Activated gamma-delta T cell (primary cell): ENCODE data around the gene SLC36A1.
"Not testable (repeated sequence)": the region's sequence is repeated elsewhere in the genome, so short reads cannot be mapped to it uniquely, and the experiment has no call there.

Experiments used
- DNase-seq: peaks from one replicate; lab custom pipeline; 2025; lab: John Stamatoyannopoulos, UW
- total RNA-seq, 2 donors: gene quantifications; one replicate each; lab custom pipeline; 2026; lab: John Stamatoyannopoulos, UW

Gene SLC36A1
- total RNA-seq: 14.9 to 16.0 reads per million in 2 donors

DNA sequence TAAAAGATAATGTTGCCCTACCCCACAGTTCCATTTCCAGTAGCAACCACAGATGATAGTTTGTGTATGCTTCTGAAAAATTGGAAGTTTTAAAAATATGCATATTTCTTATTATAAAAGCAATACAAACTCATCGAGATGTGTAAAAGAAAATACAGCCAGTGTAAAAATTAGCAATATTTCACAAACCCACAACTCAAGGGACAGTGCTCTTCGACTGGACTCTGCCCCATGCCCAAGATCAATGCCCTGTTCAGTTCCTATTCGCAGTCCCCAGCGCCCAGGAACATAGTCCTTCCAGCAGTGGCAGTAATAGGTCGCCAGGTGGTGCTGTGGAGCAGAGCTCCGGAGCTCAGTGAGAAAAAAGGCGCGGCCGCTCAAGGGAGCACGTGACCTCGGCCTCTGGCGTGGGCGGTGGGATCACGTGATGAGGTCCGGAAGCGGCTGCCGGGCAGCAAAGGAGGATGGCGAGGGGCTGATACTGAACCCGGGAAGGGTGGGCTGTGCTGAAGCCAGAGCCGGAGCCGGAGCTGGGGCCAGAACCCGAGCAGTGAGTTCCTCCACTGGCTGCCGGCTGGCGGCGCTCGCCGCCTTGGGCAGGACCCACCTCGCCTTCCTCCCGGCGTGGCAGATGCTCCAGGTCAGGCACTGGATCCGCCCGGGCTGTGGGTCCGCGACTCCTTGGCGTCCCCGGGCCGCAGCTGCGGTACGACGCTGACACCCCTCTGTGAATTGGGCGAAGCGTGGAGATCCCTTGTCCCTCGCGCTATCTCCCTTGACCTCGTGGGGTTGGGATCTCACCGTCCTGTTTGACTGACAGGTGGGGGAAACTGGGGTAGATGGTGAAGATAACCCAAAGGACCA, at the start of gene SLC36A1:
Gene SLC36A1, plus strand, starts transcription at position 430 of the 864 bp plus-strand sequence. CDS start 11,190 bp downstream, outside the sequence.
- DNase-seq: peak; percentile 67

DNA sequence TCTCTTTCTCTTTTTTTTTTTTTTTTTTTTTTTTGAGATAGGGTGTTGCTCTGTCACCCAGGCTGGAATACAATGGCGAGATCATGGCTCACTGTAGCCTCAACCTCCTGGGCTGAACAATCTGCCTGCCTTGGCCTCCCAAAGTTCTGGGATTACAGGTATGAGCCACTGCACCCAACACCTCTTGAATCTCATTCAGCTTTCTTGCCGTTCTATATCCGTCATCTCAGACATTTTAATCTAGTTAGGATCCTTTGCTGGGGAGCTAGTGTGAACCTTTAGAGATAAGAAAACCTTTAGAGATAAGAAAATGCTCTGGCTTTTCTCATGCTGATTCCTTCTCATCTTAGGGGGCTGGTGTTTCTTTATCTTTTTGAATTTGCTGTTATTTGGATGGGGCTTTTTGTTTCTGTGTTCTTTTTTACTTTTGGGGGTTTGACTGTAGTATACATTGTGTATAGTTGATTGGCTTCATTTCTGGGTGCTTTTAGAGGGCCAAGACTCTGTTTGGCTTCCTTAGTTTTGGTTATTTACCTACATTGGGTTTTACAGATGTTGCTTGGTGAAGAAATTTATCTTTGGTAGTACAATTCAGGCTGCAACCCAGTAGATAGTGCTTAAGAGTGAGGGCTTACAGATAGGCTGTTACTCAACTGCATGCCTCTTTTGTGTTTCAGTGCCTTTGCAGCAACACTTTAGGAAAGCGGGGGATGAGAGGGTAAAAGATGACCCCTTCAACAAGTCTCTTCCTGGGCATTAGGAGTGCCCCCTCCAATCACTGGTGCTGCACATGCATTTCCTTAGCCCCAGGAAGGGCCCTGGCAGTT, 41.9 kb upstream of the SLC36A1 start:
- DNase-seq: no peak

DNA sequence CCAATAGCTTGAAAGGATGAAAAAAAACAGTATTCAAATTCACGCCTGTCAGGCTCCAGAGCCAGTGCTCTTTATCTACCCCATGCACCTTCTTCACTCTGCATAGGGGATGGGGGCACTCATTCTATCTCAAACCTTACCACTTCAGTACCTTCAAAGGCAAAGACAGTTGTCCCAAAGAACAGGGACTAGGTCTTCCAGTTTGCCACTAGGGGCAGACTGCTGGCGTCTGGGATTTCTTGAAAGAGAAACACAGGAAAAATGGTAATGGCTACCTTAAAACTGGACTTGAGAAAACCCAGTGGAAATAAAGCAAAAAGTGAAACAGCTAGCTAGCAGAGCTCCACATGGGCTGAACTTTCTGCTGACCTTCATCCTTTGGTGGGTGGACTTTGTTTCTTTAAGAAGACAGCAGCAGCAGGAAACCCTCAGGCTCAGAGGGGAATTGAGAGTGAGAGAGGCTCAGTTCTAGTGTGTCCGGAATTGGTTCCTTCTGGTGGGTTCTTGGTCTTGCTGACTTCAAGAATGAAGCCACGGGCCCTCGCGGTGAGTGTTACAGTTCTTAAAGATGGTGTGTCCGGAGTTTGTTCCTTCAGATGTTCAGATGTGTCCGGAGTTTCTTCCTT, 41.0 kb upstream of the SLC36A1 start:
- no peak for DNase-seq

DNA sequence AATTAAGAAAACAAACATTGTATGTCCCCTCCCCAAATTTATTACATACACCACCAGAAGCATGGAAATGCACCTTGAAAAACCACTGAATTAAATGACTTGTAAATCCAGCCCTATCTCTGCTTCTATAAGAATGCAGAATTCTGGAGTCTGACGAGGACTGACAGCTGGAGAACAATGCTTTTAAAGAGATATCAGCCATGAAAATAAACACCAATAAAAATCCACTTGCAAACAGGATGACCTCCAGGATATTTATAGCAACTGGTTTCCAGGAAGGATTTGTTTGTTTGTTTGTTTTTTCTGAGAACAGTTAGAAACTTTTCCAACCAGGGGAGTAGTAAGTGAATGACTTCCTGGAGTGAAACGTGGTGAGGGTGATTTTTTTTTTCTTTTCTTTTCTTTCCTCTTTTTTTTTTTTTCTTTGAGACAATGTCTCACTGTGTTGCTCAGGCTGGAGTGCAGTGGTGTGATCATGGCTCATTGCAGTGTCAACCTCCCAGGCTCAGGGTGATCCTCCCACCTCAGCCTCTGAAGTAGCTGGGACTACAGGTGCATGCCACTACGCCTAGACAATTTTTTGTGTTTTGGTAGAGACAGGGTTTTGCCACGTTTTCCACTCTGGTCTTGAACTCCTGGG, 38.7 kb upstream of the SLC36A1 start:
- no peak for DNase-seq

DNA sequence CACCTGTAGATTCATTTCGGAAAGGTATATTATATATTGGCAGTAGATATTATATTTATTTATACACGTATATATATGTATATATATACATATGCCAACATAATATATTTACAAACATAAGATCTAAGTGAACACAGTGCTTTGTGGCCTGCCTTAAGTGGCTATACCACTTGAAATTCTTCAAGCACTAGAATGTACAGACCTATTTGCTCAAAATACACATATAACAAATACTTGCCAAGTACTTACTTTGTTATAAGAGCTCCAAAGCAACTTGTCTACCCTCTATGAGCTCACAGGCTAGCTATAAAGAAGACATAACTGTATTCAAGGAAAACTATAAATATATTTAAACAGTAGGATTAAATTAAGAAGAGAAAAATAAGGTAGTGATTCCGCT, 33.6 kb upstream of the SLC36A1 start:
- no peak for DNase-seq

- no peak for DNase-seq
These were observed 32.9 kb upstream of the SLC36A1 start for GRCh38 chr5:151414536-151414935.

- DNase-seq: no peak
These were observed 29.7 kb upstream of the SLC36A1 start for GRCh38 chr5:151417712-151418111.

- DNase-seq: no peak
These were observed 27.3 kb upstream of the SLC36A1 start for GRCh38 chr5:151420127-151420526.

DNA sequence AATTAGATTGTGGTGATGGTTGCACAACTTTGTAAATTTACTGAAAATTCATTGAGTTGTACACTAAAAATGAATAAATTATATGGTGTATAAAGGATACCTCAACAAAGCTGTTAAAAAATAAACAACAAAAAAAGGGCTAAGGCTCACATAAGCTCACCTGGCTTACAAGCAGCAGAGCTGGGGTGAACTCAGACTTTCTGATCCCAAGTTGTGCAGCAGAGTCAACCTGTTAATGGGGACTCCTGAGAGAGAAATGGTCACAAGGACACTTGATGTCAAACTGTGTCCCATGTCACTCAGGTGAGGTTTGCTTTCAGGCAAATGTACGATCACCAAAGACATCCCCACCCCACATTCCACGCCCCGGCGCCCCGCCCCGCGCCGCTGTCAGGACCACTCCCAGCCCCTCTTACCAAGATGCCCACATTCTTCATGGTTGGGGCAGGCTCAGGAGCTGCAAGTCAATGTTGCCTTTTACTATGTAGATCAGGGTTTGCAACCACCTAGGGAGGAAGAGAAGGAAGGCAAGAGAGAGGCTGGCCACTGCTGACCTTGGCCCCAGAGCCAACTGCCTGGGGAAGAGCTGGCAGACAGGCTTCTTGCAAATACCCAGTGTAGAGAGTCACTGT, 22.4 kb upstream of the SLC36A1 start:
- no peak for DNase-seq

DNA sequence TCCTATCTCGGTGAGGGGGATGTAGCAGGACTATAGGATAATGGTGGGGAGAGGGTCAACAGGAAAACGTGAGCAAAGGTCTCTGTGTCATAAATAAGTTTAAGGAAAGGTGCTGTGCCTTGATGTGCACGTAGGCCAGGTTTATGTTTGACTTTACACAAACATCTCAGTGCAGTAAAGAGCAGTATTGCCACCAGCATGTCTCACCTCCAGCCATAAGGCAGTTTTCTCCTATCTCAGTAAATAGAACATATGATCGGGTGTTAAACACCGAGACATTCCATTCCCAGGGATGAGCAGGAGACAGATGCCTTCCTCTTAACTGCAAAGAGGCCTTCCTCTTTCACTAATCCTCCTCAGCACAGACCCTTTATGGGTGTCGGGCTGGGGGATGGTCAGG, 21.1 kb upstream of the SLC36A1 start:
- DNase-seq: not testable (repeated sequence)

- no peak for DNase-seq
These were observed 20.1 kb upstream of the SLC36A1 start for GRCh38 chr5:151427258-151427657.

DNA sequence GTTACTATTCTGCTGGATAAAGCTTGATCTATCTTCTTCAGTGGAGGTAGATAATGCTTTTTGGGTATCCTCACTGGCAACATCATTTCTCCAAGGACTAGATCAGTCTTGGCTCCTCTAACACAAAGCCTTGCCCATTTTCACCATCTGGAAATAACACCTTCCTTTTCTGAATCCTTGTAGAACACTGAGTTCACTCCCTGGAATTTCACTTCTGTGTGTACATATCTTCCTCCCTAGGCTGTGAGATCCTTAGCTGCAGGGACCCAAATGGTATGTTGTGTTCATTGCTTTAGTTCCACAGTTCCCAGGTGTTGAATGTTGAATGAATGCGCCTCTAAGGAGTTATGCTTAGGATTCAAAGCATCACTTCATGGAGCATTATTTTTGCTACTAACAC, 16.7 kb upstream of the SLC36A1 start:
- DNase-seq: no peak

DNA sequence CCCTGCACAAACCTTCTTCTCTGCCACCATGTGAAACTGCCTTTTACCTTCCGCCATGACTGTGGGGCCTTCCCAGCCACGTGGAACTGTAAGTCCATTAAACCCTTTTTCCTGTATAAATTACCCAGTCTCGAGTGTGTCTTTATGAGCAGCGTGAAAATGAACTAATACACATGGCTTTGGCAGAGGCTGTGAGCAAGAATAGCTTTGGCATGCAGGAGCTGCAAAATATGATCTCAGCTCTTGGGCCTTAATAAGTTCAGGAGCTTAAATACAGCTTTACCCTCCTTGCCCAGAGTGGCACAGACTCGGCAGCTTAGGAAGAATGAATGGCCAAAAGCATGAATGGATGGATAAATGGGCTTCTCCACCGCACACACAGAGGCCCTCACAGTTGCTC, 15.7 kb upstream of the SLC36A1 start:
- DNase-seq: no peak

- no peak for DNase-seq
These were observed 15.2 kb upstream of the SLC36A1 start for GRCh38 chr5:151432210-151432609.

DNA sequence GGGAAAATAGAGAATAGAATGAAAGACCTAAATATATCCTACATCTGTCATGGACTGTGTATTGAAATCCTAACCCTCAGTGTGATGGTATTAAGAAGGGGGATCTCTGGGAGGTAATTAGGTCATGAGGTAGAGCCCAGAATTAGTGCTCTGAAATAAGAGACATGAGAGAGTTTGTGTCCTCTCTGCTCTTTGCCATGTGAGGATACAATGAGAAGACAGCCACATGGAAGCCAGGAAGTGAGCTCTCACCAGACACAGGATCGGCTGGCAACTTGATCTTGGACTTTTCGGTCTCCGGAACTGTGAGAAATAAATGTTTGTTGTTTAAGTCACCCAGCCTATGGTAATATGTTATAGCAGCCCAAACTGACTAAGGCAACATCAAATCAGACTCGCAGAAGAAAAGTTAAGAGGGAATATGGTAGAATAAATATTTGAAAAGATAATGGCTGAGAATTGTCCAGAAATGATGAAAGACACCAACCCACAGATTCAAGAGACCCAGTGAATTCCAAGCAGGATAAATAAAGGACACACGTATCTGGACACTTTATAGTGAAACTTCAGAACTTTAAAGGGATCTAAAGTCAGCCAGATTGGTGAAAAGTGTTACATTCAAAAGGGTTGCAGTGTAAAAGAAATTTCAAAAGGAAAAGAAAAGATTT, 12.7 kb upstream of the SLC36A1 start:
- DNase-seq: no peak

DNA sequence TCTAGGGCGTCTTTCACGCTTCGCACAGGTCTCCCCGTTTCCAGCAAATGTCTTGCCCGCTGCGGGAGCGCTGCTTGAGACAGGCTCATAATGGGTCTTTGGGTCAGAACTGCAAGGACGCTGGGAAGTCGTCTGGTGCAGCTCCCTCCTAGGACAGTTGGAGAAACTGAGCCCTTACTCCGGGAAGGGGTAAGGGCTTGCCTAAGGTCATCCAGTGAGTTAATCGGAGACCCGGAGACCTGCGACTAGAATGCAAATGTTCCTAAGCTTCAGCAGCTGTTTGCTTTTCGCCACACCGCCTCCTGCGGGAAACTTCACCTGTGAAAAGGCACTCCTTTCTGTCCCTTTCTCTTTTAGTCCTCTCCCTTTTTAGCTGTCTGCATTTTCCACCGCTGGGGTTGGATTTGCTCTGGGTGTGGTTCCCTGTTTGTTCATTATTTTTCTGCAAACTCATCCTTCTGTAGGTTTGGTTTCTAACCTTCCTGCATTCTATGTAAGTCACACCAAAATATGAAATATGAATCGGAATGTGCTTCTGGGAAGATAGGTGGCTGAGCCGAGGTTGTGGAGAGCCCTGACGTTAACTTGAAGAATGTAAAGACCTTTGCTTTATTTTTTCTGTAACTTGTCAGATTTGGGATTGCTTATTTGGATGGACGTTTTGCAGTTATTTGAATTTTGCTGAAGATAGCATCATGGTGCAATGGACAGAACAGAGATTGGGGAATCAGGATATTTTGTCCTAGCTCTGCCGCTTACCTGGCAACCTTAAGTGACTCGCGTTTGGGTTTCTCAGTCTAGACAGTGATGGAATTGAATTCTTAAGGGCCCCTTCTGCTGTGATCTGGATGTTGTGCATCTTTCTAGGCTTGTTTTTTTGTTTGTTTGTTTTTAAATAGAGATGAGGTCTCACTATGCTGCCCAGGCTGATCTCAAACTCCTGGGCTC, 909 bp downstream of the SLC36A1 start:
- DNase-seq: no peak

DNA sequence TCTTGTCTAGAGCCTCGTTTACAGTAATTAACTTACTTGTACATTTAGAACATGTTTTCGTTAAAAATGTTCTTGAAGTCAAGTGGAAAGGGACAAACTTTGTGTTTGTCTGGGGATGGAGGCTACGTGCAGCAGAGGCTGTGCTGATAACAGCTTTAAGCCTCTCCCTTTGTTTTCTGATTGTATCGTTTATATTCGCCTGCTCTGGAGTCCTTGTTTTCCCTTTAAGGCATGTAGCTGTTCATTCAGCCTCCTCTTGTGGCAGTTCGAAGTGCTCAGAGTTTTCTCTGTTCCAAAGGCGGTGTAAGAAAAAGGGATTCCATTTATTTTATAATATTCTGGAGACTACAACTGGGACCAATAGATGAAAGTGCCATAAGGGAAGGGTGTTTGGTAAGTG, 1.9 kb downstream of the SLC36A1 start:
- no peak for DNase-seq

DNA sequence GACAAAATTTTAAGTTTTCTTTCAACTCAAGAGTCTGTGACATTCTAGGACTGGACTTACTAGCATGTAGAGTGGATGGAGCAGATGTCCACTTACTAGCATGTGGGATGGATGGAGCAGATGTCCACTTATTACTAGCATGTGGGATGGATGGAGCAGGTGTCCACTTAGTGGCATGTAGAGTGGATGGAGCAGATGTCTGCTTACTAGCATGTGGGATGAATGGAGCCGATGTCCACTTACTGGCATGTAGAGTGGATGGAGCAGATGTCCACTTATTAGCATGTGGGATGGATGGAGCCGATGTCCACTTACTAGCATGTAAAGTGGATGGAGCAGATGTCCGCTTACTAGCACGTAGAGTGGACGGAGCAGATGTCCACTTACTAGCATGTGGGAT, 2.4 kb downstream of the SLC36A1 start:
- no peak for DNase-seq

DNA sequence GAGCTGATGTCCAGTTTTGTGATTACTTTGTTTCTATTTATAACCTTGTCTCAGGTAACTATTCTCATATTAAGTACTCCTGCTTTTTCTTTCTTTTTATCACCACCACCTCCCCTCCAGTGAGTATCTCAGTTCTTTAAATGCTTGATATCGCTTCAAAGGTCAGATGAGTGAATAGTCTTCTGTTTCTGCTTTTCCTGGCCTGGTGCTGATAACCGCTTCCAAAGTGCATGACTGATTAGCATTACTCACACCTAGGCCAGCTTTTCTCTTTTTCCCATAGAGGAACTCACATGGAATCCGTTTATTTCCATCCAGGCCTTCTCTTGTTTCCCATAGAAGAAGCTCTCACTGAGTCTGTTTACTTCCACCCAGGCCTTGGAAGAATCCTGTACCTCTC, 3.2 kb downstream of the SLC36A1 start:
- no peak for DNase-seq
